SHP77 (cell line): Measurements from ENCODE around the gene PAX7.

Experiments
- DNase-seq, 2 experiments: peaks; one replicate each; lab custom pipeline; 2025; lab: John Stamatoyannopoulos, UW

Gene PAX7

DNA sequence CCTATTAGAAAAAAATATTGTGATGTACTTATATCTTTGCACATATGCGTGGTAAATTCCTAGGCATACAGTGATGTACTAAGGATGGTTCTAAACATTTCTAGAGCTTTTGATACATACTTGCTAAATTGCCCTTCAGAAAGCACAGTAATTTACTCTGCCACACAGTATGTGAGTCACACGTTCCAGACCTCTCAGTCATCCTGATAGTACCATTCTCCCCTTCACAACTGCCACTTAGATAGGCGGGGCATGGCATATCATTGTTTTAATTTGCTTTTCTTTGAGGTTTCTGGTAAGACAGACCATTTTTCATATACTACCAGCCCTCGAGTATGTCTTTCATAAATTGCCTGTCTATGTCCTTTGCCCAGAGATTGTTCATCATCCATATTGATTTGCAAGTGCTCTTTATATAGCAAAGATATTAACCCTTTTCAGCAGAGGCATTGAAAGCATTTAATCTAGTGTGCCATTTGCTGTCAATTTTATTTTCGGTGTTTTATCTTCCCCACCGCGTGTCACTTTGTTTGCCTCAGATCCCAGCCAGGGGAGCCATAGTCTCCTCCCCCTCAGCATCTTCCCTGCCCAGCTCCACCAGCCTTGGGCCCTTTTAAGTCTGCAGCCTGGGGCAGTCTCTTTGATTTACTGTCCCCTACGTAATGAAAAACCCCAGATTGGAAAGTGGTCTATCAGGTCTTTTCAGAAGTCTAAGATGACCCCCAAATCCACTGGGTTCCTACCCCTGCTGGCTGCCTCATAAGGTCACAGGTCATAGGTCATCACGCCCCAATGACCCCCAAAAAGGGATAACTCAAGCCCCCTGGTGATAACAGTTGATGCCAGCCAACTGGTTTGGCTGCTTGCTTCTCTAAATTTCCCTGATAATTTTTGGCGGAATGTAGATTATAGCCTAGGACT lies 11.8 kb upstream of the PAX7 start:
- no peak for DNase-seq

DNA sequence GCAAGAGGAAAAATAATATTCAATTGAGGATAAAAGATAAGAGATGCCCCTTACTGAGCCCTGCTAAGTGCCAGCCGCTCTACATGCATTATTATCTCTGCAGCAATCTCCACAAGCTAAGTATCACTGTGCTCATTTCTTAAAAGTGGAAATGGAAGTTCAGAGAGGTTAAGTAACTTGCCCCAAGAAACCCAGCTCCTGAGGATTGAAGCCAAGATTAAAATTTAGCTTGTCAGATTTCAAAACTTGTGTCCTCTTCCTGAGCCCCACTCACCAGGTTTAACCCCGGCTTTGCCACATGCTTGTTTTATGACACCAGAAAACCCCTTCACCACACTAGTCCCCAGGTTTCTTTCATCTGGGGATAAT lies 11.2 kb upstream of the PAX7 start:
- no peak for DNase-seq

DNA sequence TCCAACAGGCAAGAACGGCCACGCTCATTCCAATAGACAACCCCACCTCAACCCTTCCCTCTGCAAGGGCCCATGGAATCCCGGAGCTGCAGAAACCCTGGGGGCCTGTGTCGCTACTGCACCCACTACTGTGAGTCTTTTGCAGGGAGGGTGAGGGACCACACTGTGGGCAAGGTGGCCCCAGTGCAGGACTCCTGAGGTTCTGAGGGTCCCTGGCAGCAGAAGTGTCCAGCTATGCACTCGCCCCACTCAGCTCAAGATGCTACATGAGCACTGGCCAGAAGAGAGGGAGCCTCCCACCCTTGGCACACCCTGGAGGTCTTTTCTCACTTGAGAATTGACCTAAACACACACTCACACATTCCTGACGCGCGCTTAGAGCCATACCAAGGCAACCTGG lies 2.1 kb upstream of the PAX7 start:
- no peak for DNase-seq

DNA sequence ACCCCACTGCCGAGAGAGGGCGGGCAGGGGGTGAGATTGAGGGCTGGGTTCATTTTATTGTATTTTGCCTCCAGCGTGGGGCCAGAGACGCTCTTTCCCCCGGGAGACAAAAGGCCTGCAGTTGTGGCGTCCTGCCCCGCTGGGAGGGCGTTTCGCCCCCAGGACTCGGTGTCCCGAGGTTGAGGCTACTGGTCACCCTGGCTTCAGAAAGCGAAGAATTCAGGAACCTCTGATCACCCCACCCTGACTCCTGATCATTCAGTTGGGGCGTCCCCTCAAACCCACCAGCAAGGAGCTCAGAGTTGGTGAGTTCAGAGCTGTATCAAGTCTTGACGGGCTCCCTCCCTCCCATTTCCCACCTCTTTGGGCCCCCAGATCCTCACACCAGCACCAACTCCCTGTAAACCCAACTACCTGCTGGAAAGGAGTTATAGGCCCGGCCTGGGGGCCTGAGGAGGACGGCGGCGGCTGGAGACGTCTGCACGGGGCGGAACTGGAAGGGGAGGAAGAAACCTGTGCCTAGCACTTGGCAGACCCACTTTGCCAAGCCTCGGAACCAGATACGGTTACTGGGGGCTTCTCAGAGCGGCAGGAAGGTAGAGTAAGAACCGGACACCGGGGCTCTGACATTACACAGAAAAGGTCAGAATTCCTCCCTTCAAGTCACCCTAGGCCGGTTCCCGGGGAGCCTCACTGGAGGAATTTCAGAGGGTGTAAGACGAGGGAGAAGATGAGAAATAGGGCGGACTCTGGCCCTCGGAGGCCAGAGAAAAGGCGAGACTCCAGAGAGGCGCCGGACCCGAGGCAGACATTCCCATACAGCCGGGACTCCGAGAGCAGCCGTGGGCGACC lies 761 bp upstream of the PAX7 start:
- no peak for DNase-seq

DNA sequence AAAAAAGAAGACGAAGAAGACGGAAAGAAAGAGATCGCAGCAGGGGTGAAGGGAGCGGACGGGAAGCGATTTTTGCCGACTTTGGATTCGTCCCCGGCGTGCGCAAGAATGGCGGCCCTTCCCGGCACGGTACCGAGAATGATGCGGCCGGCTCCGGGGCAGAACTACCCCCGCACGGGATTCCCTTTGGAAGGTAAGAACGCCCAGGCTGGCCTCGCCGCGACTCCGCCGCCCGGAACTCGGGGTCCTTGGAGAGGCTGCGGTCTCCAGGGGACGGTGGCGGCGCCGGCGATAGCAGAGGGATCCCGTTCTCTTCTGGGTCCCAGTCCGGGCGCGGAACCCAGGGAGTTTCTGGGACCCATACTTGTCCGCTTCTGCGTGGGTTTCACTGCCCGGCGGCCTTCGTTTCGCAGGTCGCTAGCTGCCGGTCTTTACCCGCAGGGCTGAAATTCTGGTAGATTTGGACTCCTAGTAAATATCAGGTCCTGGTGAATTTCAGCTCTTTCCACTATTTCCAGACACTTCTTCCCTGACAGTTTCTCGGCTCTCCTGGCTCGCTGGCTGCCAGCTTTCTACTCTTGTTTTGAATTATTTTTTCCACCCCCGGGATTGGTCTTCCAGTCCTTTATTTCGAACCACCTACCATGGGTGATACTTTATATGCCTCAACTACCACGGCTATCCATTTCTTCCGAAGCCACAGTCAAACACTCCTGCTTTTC lies 1.0 kb downstream of the PAX7 start:
- DNase-seq, result no peak

DNA sequence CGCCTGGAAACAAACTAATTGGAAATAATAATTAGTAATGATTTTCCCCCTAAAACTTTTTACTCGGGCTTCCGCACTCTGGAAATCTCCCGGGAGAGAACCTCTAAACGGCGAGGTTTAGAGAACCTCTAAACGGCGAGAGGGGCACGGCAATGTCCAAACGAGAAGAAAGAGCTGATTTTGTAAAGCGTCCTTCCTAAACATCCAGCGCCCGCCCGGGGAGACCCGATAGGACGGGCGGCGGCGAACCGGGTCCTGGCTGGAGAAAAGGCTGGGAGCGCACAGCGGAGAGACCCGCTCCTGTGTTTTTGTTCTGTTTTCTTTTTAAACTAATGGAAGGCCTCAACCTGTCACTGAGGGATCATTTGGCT lies 1.6 kb downstream of the PAX7 start:
- no peak for DNase-seq

DNA sequence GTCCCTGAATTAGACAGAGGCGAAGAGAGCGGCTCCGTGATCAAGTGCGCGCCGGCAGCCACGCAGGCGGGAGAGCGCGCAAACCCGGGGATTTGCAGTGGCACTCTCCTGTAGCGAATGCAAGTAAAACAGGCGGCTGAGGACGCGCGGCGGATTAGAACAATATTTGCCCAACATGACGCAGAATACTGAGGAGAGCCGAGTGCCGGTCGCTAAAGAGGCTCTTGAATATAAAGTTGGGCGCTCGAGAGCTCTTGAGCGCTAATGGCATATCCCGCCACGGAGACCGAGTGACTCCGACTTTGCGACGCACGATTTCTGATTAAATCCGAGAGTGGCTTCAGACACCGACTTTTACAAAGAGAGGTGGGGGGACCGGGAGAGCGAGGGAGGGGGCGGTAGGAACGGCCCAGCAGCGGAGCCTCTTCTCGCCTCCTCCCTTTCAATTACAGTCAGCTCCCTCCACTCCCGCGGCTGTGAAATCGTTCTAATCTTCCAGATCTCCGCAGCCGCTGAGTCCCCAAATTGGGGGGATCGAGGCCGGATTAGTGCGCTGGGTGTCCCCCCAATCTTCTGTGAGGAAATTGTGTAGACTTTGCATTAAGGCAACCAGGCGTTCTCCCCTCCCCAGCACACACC lies 2.3 kb downstream of the PAX7 start:
- DNase-seq, result no peak

DNA sequence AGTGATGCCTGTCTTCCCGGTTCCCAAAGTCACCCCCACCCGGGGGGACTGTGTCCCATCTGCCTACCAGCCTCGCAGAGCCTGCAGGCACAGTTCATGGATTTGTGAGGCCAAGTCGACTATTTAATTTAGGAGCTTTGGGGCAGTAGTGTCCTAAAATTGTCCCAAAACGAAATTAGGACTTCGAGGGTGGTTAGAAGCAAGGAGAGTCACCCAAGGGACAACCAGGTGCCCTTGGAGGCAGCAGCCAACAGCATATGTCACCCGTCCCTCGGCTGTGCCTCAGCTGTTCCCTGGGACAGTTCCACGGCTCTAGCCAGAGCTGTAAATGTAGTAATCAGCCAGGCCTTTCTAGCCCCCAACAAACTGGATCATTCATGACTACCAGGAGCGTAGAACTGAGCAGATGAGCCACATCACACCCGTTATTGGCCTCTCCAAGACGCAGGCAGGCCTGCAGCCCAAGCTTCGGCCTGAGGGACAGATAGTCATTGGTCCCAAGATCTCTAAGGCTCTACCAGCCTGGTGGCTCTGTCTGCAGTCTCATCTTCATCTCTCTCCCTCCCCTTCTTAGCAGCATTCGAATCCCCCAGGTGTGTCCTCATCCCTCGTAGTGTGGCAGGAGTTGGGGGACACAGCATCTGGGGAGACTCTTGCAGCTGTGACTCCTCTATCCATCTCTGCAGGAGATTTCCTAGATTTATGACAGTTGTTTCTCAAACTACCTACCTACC lies 2.9 kb downstream of the PAX7 start:
- DNase-seq, result no peak

DNA sequence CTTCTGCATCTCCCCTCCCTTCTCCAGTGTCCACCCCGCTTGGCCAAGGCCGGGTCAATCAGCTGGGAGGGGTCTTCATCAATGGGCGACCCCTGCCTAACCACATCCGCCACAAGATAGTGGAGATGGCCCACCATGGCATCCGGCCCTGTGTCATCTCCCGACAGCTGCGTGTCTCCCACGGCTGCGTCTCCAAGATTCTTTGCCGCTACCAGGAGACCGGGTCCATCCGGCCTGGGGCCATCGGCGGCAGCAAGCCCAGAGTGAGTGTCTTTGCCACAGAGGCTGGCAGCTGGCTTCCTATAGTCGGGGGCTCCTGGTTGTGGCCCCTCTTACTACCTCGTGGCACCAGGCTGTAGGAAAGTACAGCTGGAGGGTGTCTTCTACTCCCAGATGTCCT lies 3.6 kb downstream of the PAX7 start:
- no peak for DNase-seq

DNA sequence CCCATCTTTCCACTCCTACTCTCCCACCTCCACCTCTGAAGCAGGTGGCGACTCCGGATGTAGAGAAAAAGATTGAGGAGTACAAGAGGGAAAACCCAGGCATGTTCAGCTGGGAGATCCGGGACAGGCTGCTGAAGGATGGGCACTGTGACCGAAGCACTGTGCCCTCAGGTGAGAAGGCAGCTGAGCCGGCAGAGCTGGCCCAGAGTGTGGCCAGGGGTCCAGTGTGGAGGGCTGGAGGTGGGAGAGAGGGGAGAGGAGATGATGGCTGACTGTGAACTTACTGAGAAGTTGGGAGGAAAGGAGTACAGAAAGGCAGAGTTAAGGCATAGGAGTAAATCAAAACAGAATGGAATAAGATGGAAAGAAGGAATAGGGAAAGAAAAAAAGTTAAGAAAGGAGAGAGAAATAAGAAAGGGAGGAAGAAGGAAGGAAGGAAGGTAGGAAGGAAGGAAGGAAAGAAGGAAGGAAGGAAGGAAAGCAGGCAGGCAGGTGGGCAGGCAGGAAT lies 4.5 kb downstream of the PAX7 start:
- DNase-seq, result no peak

DNA sequence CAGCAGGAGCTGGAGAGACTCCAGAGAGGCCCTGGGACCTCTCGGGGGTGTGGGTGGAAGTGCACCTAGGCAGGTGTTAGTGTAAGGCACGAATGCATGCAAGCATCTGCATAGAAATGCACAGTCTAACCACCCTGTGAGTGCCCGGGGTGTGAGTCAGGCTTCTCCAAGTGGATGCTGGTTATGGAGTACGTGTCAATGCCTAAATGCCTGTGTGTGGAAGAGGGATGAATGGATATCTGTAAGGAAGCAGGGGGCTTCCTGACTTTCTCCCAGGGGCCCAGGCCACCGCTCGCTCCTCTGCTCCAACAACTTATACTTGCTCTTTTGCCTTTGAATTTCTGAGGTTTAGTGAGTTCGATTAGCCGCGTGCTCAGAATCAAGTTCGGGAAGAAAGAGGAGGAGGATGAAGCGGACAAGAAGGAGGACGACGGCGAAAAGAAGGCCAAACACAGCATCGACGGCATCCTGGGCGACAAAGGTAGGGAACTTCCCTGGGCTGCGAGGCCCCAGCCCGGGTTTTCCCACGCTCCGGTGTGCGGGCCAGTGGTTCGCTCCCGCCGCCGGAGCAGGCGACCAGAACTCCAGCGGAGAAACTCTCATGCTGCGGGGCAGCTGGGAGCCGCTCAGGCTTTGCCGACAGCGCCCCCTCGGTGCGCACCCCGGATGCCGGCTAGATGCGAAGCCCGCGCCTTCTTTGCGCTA lies 5.4 kb downstream of the PAX7 start:
- no peak for DNase-seq

DNA sequence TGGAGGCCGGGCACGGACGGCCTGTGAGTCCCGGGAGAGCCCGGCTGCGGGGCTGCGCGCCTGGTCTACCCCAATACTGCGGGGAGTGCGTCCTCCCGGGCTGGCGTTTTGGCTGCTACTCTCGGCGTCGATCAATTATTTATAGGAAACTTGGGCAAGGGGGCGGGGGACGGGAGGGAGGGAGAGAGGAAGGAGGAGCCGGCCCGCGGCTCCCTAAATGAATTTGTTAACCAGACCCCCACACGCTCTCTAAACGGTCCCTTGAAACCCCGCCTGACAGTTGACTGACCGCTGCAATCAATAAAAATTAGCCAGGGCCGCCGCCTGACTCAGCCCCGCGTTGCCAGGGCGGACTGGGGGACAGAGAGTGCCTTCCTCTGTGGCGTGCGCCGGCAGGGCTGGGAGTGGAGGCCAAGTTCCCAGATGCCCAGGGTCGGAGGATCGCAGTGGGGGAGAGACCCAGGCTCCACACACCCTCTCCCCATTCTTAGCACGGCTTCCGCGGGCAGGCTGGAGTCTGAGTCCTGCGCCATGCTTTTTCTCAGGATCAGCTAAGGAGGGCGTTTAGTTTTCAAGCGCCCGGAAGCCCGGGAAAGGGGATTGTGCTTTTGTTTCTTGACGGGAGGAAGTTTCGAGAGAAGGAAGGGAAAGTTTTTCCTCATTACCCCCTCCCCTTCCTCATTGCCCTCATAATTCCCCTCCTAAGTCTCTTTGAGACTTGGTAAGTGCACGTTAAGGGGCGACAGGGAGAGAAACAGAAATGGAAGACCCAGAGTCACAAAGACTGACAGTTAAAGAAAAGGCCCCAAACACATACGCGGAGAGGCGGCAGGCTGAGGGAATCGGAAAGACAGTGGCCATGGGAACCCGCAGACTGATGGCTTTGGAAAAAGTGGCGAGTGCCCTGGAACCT lies 6.2 kb downstream of the PAX7 start:
- no peak for DNase-seq

DNA sequence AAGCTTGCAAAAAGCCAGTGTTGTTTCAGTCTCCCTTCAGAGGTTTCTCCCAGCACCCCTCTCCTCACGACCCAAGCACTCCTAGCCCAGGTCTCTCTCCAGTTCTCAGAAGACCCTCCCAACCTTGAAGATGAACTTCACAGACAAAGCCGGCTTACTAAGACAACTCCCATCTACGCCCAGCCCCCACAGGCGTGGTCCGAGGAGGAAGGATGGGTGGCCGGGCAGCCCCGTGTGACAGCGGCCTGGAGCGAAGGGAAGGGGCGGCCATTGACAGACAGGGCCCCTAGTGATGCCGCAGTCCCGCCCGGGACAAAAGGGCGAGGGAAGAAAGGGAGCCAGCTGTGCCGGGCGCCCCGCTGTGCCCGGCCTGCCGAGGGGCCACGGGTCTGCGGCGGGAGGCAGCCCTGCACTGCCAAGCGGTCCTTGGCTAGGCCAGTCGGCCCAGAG lies 6.9 kb downstream of the PAX7 start:
- DNase-seq, result no peak

DNA sequence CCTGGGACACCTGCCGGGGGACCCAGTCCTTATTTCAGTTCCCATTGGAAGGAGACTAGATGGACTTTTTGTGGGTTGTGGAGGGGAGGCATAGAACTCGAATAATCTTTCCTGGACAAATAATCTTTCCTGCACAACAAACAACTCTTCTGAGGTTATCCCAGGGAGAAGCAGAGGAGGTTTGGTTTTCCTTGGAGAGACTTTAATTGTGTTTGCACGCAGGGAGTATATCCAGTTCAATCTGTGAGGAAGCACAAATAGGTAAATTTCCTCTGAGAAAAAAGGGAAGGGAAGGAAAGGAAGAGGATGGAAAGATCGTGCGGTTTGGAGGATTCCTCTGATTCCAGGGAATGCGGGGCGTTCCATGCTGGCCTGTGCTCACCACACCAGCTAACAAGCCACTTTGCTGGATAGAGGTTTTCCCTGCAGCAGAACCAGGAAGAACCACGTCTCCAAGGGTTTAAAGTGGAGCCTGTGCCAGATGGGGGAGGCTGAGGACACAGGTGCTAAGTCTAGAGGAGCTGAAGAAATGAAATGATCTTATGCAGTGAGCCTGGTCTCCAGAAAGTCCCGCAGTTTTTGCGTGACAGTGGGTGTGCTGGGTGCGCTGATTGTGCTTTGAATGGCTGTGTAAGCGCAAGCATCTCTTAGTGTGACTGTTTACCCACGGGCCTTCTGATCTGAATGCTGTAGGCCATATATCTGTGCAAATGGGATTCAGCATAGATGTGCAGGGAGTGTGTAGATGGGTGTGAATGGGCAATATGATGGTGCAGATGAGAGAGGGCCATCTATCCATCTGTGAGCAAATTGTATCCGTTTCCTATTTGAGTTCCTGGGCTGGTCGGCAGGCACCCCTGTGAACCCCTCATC lies 7.6 kb downstream of the PAX7 start:
- DNase-seq, result no peak

DNA sequence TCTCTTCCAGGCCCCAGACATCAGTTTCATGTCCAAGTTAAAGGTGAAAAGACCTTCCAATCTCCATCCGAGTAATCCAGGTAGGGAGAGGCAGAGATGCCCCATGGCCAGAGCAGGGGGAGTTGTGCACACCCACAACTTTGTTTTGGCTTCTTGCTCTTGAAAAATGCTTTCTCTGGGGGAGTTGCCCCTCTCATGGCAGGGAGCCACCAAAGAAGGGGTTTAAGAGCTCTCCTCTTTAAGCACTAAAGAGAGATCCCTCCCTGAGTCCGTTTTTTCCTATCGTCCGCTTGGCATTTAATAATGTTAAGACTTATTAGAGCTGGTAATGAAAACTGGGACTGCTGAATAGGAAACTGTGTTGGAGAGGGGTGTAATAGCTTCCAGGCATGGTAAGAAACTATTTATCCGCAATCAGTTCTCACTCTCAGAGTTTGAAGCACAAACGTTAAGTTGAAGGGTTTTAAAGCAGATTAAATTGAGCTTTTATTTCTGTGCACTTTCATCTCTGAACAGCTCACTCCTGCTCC lies 8.3 kb downstream of the PAX7 start:
- DNase-seq, result no peak

DNA sequence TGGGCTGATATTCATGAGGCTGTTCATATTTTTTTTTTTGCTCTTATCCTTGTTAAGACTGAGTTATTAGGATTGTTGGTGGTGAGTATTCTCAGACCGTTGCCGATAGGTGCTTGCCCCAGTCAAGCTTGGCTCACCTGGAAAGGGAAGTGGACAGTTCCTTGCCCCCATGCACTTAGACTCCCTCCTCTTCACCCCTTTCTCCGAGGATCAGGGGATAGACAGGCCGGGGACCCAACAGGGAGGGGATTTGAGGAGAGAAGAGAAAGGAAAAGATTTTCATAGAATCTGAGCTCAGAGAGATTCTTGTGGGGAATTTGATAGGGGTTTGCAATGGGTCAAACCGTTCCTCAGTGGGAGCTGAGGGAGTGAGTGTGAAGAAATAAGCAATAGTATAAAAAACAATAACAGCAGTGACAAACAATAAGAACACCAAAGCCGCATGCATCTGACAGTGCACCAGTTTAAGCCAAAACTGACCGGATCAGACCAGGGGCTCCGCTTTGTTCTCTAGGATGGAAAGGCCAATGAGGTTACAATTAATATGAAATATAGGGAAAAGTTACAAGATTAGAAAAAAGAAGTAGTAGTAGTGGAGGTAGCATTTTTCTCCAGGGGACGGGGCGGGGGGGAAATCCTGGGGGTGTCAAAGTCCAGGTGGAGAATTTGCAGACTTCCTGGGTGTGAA lies 8.9 kb downstream of the PAX7 start:
- no peak for DNase-seq

DNA sequence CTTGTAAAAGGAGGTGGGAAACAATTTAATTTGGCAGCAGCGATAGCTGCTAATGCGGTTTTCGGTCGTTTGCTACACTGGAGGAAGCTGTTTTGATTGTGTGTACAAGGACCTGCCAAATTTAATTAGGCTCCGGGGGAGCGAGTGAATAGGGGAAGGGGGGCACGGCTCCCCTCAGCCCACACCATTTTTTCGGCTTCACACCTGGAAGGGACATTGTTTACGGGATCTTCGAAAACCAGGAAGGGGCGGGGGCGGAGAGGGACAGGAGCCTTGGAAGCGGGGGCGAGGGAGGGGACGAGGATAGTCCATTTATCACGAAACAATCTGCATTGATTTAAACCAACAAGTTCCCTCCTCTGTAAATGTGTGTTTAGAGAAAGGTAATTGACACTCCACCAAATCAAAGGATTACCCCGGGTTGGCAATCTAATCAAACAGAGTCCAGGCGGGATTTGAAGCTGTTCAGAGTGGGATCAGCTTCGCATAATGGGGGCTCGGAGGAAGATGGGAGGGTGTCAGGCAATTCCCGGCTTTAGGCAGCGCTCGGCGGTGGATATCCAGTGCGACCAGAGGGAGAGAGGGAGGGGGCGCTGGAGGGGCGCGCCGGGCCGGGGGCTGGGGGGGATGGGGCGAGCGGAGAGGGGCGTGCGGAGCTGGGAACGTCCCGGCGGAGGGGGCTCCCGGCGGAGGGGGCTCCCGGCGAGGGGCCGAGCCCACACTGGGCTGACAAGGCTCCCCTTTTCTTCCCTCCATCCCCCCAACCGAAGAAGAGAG lies 9.8 kb downstream of the PAX7 start:
- no peak for DNase-seq
